Transverse colon (tissue), 4 donors: ENCODE data around the gene PEDS1. TPM values are rescaled to one million over a fixed set of nuclear protein-coding genes. Genes with fewer than 3 reads are reported as not detected.
A peak's percentile ranks its signal among the peaks of the same experiment; 100 is the strongest.

ENCODE experiments used
- DNase-seq: peaks from one replicate; pipeline ENCODE4 v3.0.0-alpha.2; 2019
- H3K27ac ChIP-seq, 4 donors: fragments of 200-600 bp; sonication (generic); 2 replicates each; pipeline ENCODE4 v1.5.1; 2016 to 2018; ENCODE audit warnings: inconsistent platforms in 4 of 4
- H3K27me3 ChIP-seq: fragments of 200-600 bp; sonication (generic); 2 replicates; pipeline ENCODE4 v1.5.1; 2017; ENCODE audit warnings: inconsistent platforms
- H3K36me3 ChIP-seq, 4 donors: fragments of 200-600 bp; sonication (generic); 2 replicates each; pipeline ENCODE4 v1.5.1; 2017 to 2019; ENCODE audit warnings: inconsistent platforms in 4 of 4
- H3K4me1 ChIP-seq, 4 donors: fragments of 200-600 bp; sonication (generic); 2 replicates each; pipeline ENCODE4 v1.5.1; 2017 to 2020; ENCODE audit warnings: inconsistent platforms in 4 of 4
- H3K4me3 ChIP-seq, 4 donors: fragments of 200-600 bp; sonication (generic); 1 replicate in 1 of 4; 2 replicates in 3 of 4; pipeline versions ENCODE4 v1.5.1 to v1.6.1; 2017 to 2019; ENCODE audit warnings: inconsistent platforms in 4 of 4
- H3K9me3 ChIP-seq, 2 donors: fragments of 200-600 bp; sonication (generic); 2 replicates each; pipeline ENCODE4 v1.5.1; 2017 to 2019; ENCODE audit warnings: inconsistent platforms in 2 of 2
- CTCF ChIP-seq, 5 experiments: fragments of 200-600 bp in 3 of 5; fragments of 450-650 bp in 2 of 5; sonication (generic) in 3 of 5; IDR thresholded peaks; 1 replicate in 2 of 5; 2 replicates in 3 of 5; pipeline ENCODE4 v1.5.1; 2016 to 2017; ENCODE audit warnings: antibody characterized with exemption in 5 of 5, inconsistent platforms in 3 of 5, mild to moderate bottlenecking in 2 of 5, moderate library complexity in 1 of 5
- EP300 ChIP-seq: sonication (generic); formaldehyde crosslinking; IDR thresholded peaks from one replicate; pipeline ENCODE4 v1.6.1; 2017; ENCODE audit warnings: antibody characterized with exemption, low read depth
- POLR2A ChIP-seq: fragments of 450-650 bp; IDR thresholded peaks from one replicate; pipeline ENCODE4 v1.6.1; 2016; ENCODE audit warnings: antibody characterized with exemption, mild to moderate bottlenecking, moderate library complexity
- POLR2AphosphoS5 ChIP-seq, 3 donors: sonication (generic); formaldehyde crosslinking; IDR thresholded peaks; one replicate each; pipeline ENCODE4 v1.6.1; 2016; ENCODE audit warnings: antibody characterized with exemption in 3 of 3
- WGBS, 2 donors: methylation state at CpG; one replicate each; pipeline ENCODE4 v1.1.5; 2018; ENCODE audit warnings: low coverage in 1 of 2; 5-methylcytosine and 5-hydroxymethylcytosine counted together
- in situ Hi-C, 4 donors: fragments of 200-750 bp; cut with MboI; loops; one replicate each; pipeline versions ENCODE4 v1.15.0 to v1.15.1; 2017; ENCODE audit warnings: low sequenced_read_pairs in 3 of 4, low pct_ligation_motif_present in 1 of 4, low pct_unique_long_range_greater_than_20kb in 1 of 4
- intact Hi-C: fragments of 100-400 bp; cut with DNase I; formaldehyde crosslinking; loops from one replicate; pipeline ENCODE4 v1.15.1; 2023; ENCODE audit warnings: low total_unique reads
- total RNA-seq, 4 donors: library from RNA; depleted of rRNA; stranded (reverse); fragments of >200 nt; gene quantifications; one replicate each; pipeline ENCODE4 v1.1.0, GENCODE V29; 2016

The PEDS1 gene
- total RNA-seq, 4 donors from 2014 or later, result 9.6 to 30.9 (median 23.2) TPM

GRCh38 chr20:50188879-50189680 lies 35.6 kb upstream of the PEDS1 start:
- Histone ChIP-seq H3K9me3 (no peaks in the 10 kb centered on the region), H3K36me3 (no peaks in the 10 kb centered on the region), H3K4me1 (peaks cover 4 to 35% (median 25%) of the 10 kb centered on the region in 4 donors), H3K4me3 (no peak overlapping the region), H3K27ac (peak overlapping the region in 3 of 4 donors; percentile 98 to 99 (median 99)), H3K27me3 (no peaks in the 10 kb centered on the region)
- in situ Hi-C loops, result loop anchor here (5.0 to 25.0 kb wide), 5 partner anchors 273 to 548 kb away; partner anchors contain the start of gene PARD6B (in 1 of the 4)
- WGBS, 2 donors, result 57 to 84% methylated on average over 2 to 18 of the region's 18 CpGs
- intact Hi-C loops, result no loop called here
- DNase-seq, result no peak
- no peak for TF ChIP-seq POLR2A
- no peak for TF ChIP-seq EP300
- TF ChIP-seq POLR2AphosphoS5 (IDR thresholded peaks at IDR 0.05), result no peak
- TF ChIP-seq CTCF (IDR thresholded peaks at IDR 0.05), result no peak

- Histone ChIP-seq H3K27me3 (no peaks in the 10 kb centered on the region), H3K4me1 (peaks cover 0 to 27% (median 18%) of the 10 kb centered on the region in 4 donors), H3K4me3 (no peak overlapping the region), H3K36me3 (no peaks in the 10 kb centered on the region), H3K27ac (no peak overlapping the region), H3K9me3 (no peaks in the 10 kb centered on the region)
- no peak for DNase-seq
- intact Hi-C loops, result no loop called here
- TF ChIP-seq POLR2AphosphoS5 (IDR thresholded peaks at IDR 0.05) (no peak), CTCF (IDR thresholded peaks at IDR 0.05) (no peak), POLR2A (no peak), EP300 (no peak)
- WGBS, 2 donors, result 98 to 100% methylated on average over 6 of the region's 6 CpGs
- in situ Hi-C loops, result loop anchor here (5.0 to 25.0 kb wide), 5 partner anchors 274 to 549 kb away; partner anchors contain the start of gene PARD6B (in 1 of the 4)
Measured at GRCh38 chr20:50188287-50188688, 34.8 kb upstream of the PEDS1 start.

GRCh38 chr20:50187403-50188051 lies 34.0 kb upstream of the PEDS1 start:
- no peak for TF ChIP-seq POLR2A
- TF ChIP-seq POLR2AphosphoS5 (IDR thresholded peaks at IDR 0.05), result no peak
- TF ChIP-seq EP300, result no peak
- no peak for TF ChIP-seq CTCF (IDR thresholded peaks at IDR 0.05)
- Histone ChIP-seq H3K27me3 (no peaks in the 10 kb centered on the region), H3K4me1 (peaks cover 0 to 19% (median 10%) of the 10 kb centered on the region in 4 donors), H3K9me3 (no peaks in the 10 kb centered on the region), H3K4me3 (no peak overlapping the region), H3K27ac (peak overlapping the region in 2 of 4 donors; percentile 27 to 39), H3K36me3 (no peaks in the 10 kb centered on the region)
- peak; percentile 59 for DNase-seq
- 62 to 71% methylated on average over 1 to 10 of the region's 12 CpGs for WGBS, 2 donors
- in situ Hi-C loops (loop anchor here (5.0 to 25.0 kb wide), 5 partner anchors 275 to 550 kb away; partner anchors contain the start of gene PARD6B (in 1 of the 4)), intact Hi-C loops (no loop called here)

- H3K27me3 ChIP-seq, result no peaks in the 10 kb centered on the region
- 54 to 86% methylated on average over 1 to 8 of the region's 8 CpGs for WGBS, 2 donors
- no peaks in the 10 kb centered on the region for H3K9me3 ChIP-seq
- peak overlapping the region in 1 of 4 donors; percentile 39 for H3K27ac ChIP-seq
- TF ChIP-seq CTCF (IDR thresholded peaks at IDR 0.05) (no peak), POLR2AphosphoS5 (IDR thresholded peaks at IDR 0.05) (no peak), EP300 (no peak), POLR2A (no peak)
- intact Hi-C loops, result loop anchor here (1.0 kb wide), 1 partner anchor 389 kb away; no protein-coding TSS in a partner anchor
- in situ Hi-C loops, result loop anchor here (5.0 to 25.0 kb wide), 5 partner anchors 275 to 550 kb away; partner anchors contain the start of gene PARD6B (in 1 of the 4)
- no peak overlapping the region for H3K4me3 ChIP-seq
- no peak for DNase-seq
- peaks cover 0 to 17% (median 9%) of the 10 kb centered on the region in 4 donors for H3K4me1 ChIP-seq
- H3K36me3 ChIP-seq, result no peaks in the 10 kb centered on the region
Measured at GRCh38 chr20:50186987-50187402, 33.5 kb upstream of the PEDS1 start.
